B cell (primary cell): ENCODE results near the gene BAMBI. TPM values are rescaled to one million over a fixed set of nuclear protein-coding genes. Genes with fewer than 3 reads are reported as not detected.

ENCODE experiments used
- ATAC-seq: fragments of 200-7000 bp; cut with Tn5 transposase; one replicate; pipeline ENCODE4 v1.10.0; 2021; ENCODE audit warnings: low read depth, mild to moderate bottlenecking, moderate number of reproducible peaks, moderate library complexity
- CTCF ChIA-PET: fragments of 350-600 bp; sonication (Branson Sonifier 250); formaldehyde crosslinking; loops from one replicate; lab custom pipeline; 2021; ENCODE audit warnings: antibody characterized with exemption, inconsistent platforms; lab: Charles Lee
- POLR2A ChIA-PET: fragments of 350-600 bp; sonication (Branson Sonifier 250); formaldehyde crosslinking; loops from one replicate; lab custom pipeline; 2021; ENCODE audit warnings: antibody characterized with exemption; lab: Charles Lee
- DNase-seq: peaks from one replicate; pipeline ENCODE4 v3.0.0; 2013
- H2AFZ ChIP-seq: 2 replicates; pipeline ENCODE4 v1.6.1; 2012; ENCODE audit warnings: mild to moderate bottlenecking, low read depth, low read length; ENCODE audit not compliant: insufficient read depth, poor library complexity, severe bottlenecking
- H3K27ac ChIP-seq, 2 donors: 1 replicate in 1 of 2; 2 replicates in 1 of 2; pipeline ENCODE4 v1.5.1; 2012 to 2013; ENCODE audit warnings: low read length in 2 of 2, mild to moderate bottlenecking in 2 of 2, moderate library complexity in 1 of 2
- H3K27me3 ChIP-seq, 4 experiments: fragments of 200-600 bp in 1 of 4; sonication (generic) in 1 of 4; replicated peaks in 1 of 4; 1 replicate in 2 of 4; 2 replicates in 2 of 4; pipeline versions ENCODE4 v1.6.1 to v1.7.0; 2013 to 2016; ENCODE audit warnings: low read length in 3 of 4, mild to moderate bottlenecking in 2 of 4, mixed read lengths in 1 of 4, moderate library complexity in 1 of 4; ENCODE audit not compliant: insufficient read depth in 4 of 4, control insufficient read depth in 3 of 4; ENCODE audit errors: control extremely low read depth in 1 of 4
- H3K36me3 ChIP-seq, 2 experiments: replicated peaks in 1 of 2; 1 replicate in 1 of 2; 2 replicates in 1 of 2; pipeline versions ENCODE4 v1.6.1 to v1.7.1; 2013; ENCODE audit warnings: low read length in 1 of 2; ENCODE audit not compliant: insufficient read depth in 2 of 2, control insufficient read depth in 1 of 2; ENCODE audit errors: control extremely low read depth in 1 of 2, extremely low read depth in 1 of 2
- H3K4me1 ChIP-seq, 2 donors: fragments of 200-600 bp in 1 of 2; sonication (generic) in 1 of 2; 1 replicate in 1 of 2; 2 replicates in 1 of 2; pipeline versions ENCODE4 v1.5.1 to v1.6.1; 2013 to 2017; ENCODE audit warnings: low read length in 2 of 2; ENCODE audit not compliant: control insufficient read depth in 2 of 2, insufficient read depth in 2 of 2
- H3K4me2 ChIP-seq: replicated peaks from 2 replicates; pipeline ENCODE3; 2012; ENCODE audit warnings: mild to moderate bottlenecking, low read depth, low read length; ENCODE audit not compliant: poor library complexity, severe bottlenecking
- H3K4me3 ChIP-seq, 5 experiments: fragments of 200-600 bp in 1 of 5; sonication (generic) in 1 of 5; 1 replicate in 3 of 5; 2 replicates in 2 of 5; pipeline versions ENCODE4 v1.5.1 to v1.7.0; 2011 to 2016; ENCODE audit warnings: low read length in 4 of 5, mild to moderate bottlenecking in 4 of 5, low read depth in 2 of 5, control low read depth in 1 of 5, moderate library complexity in 1 of 5; ENCODE audit not compliant: insufficient read depth in 1 of 5; ENCODE audit errors: control extremely low read depth in 1 of 5, extremely low read depth in 1 of 5
- H3K79me2 ChIP-seq: fragments of 200-600 bp; sonication (generic); one replicate; pipeline ENCODE4 v1.6.0; 2016; ENCODE audit warnings: low read length; ENCODE audit not compliant: control insufficient read depth, insufficient read depth
- H3K9ac ChIP-seq: fragments of 200-600 bp; sonication (generic); 2 replicates; pipeline ENCODE4 v1.6.1; 2017; ENCODE audit warnings: mild to moderate bottlenecking, low read length, moderate library complexity
- H3K9me3 ChIP-seq, 3 donors: one replicate each; pipeline versions ENCODE4 v1.6.1 to v1.7.1; 2013; ENCODE audit warnings: low read length in 2 of 3; ENCODE audit not compliant: control insufficient read depth in 2 of 3, insufficient read depth in 1 of 3; ENCODE audit errors: control extremely low read depth in 1 of 3
- H4K20me1 ChIP-seq: 2 replicates; pipeline ENCODE4 v1.6.0; 2012; ENCODE audit warnings: mild to moderate bottlenecking, low read length; ENCODE audit not compliant: insufficient read depth, control insufficient read depth, poor library complexity, severe bottlenecking
- H3K27ac Mint-ChIP-seq: one replicate; pipeline ENCODE4 v1.8.0; 2021; ENCODE audit warnings: mixed read lengths
- H3K27me3 Mint-ChIP-seq: one replicate; pipeline ENCODE4 v1.8.0; 2021; ENCODE audit warnings: mixed read lengths
- H3K4me1 Mint-ChIP-seq: one replicate; pipeline ENCODE4 v1.8.0; 2021; ENCODE audit warnings: mixed read lengths
- H3K4me3 Mint-ChIP-seq: one replicate; pipeline ENCODE4 v1.8.0; 2021; ENCODE audit warnings: mixed read lengths
- H3K9me3 Mint-ChIP-seq: one replicate; pipeline ENCODE4 v1.8.0; 2022; ENCODE audit warnings: mixed read lengths; ENCODE audit not compliant: insufficient read depth
- EZH2 ChIP-seq: IDR thresholded peaks from 2 replicates; pipeline ENCODE4 v1.6.1; 2012; ENCODE audit warnings: borderline replicate concordance, low read depth, mild to moderate bottlenecking, moderate library complexity, low read length; ENCODE audit not compliant: insufficient read depth, poor library complexity, severe bottlenecking
- WGBS: methylation state at CpG from one replicate; pipeline ENCODE4 v1.1.5; 2013; ENCODE audit warnings: missing lambda C conversion rate; ENCODE audit not compliant: insufficient coverage; 5-methylcytosine and 5-hydroxymethylcytosine counted together
- intact Hi-C: fragments of 100-400 bp; cut with micrococcal nuclease; formaldehyde crosslinking; loops from one replicate; pipeline ENCODE4 v1.10.0; 2022
- polyA plus RNA-seq: library from polyadenylated mRNA; depleted of rRNA; stranded (reverse); fragments of >200 nt; gene quantifications from 2 replicates; pipeline ENCODE4 v1.2.3, GENCODE V29; 2012
- total RNA-seq, 2 donors: library from RNA; stranded (reverse); fragments of 120-200 nt in 1 of 2; gene quantifications; 1 replicate in 1 of 2; 2 replicates in 1 of 2; pipeline versions ENCODE4 v1.2.3 to v1.2.4, GENCODE V29; 2013 to 2022
- TF ChIP-seq, protein P1 (sequence below): fragments of 200-600 bp; IDR thresholded peaks from one replicate; pipeline ENCODE4 v1.8.0; 2022; ENCODE audit warnings: antibody characterized with exemption, mild to moderate bottlenecking

The BAMBI gene
- total and polyA plus RNA-seq, 2 donors (not counting 1 experiment from before 2014, with no cell fraction given): 0.84 to 1.9 TPM

DNA sequence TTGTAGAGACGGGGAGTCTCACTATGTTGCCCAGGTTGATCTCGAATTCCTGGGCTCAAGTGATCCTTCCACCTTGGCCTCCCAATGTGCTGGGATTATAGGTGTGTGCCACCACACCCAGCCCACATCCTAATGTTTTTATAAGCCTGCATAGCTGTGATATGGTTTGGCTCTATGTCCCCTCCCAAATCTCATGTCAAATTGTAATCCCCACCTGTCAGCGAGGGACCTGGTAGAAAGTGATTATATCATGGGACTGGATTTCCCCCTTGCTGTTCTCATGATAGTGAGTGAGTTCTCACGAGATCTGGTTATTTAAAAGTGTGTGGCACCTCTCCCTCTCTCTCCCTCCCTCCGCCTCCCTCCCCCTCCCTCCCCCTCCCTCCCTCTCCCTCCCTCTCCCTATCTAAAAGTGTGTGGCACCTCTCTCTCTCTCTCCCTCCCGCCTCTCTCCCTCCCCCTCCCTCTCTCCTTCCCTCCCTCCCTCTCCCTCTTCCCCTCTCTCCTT lies 13.9 kb downstream of the BAMBI start:
- 67% methylated on average over 1 of the region's 6 CpGs for WGBS
- no peak overlapping the region for H3K9ac ChIP-seq
- H3K36me3 ChIP-seq: no peaks in the 10 kb centered on the region
- POLR2A ChIA-PET: no interaction called here
- DNase-seq (no peak), ATAC-seq (no peak)
- Mint-ChIP-seq H3K27ac (no peak overlapping the region), H3K4me1 (no peaks in the 10 kb centered on the region), H3K27me3 (peaks cover 27% of the 10 kb centered on the region), H3K9me3 (no peaks in the 10 kb centered on the region), H3K4me3 (no peak overlapping the region)
- H4K20me1 ChIP-seq: no peaks in the 10 kb centered on the region
- H3K79me2 ChIP-seq: no peaks in the 10 kb centered on the region
- H3K4me3 ChIP-seq: no peak overlapping the region
- H2AFZ ChIP-seq: no peak overlapping the region
- H3K4me1 ChIP-seq: no peaks in the 10 kb centered on the region
- H3K27ac ChIP-seq: no peak overlapping the region
- CTCF ChIA-PET: no interaction called here
- TF ChIP-seq EZH2: no peak
- TF ChIP-seq, protein P1, sequence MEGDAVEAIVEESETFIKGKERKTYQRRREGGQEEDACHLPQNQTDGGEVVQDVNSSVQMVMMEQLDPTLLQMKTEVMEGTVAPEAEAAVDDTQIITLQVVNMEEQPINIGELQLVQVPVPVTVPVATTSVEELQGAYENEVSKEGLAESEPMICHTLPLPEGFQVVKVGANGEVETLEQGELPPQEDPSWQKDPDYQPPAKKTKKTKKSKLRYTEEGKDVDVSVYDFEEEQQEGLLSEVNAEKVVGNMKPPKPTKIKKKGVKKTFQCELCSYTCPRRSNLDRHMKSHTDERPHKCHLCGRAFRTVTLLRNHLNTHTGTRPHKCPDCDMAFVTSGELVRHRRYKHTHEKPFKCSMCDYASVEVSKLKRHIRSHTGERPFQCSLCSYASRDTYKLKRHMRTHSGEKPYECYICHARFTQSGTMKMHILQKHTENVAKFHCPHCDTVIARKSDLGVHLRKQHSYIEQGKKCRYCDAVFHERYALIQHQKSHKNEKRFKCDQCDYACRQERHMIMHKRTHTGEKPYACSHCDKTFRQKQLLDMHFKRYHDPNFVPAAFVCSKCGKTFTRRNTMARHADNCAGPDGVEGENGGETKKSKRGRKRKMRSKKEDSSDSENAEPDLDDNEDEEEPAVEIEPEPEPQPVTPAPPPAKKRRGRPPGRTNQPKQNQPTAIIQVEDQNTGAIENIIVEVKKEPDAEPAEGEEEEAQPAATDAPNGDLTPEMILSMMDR: no peak
- no peak overlapping the region for H3K4me2 ChIP-seq
- peaks cover 0 to 2% (median 0%) of the 10 kb centered on the region in 4 experiments for H3K27me3 ChIP-seq
- H3K9me3 ChIP-seq: no peaks in the 10 kb centered on the region
- intact Hi-C loops: no loop called here

DNA sequence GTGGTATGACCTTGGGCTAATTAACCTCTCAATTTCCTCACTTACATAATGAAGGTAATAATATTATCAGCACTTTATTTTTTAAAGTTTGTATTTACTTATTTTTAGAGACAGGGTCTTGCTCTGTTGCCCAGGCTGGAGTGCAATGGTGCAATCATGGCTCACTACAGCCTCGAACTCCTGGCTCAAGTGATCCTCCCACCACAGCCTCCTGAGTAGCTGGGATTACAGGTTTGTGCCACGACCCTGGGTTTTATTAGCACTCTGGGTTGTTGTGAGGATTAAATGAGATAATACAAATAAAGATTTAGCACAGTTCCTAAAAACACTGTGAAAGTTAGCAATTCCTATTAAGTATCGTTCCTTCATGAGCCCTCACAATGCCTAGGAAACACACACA lies 14.7 kb downstream of the BAMBI start:
- POLR2A ChIA-PET: no interaction called here
- H3K4me3 Mint-ChIP-seq: no peak overlapping the region
- peaks cover 24% of the 10 kb centered on the region for H3K27me3 Mint-ChIP-seq
- H3K27me3 ChIP-seq: peaks cover 0 to 2% (median 0%) of the 10 kb centered on the region in 4 experiments
- H3K4me1 ChIP-seq: no peaks in the 10 kb centered on the region
- no peak for DNase-seq
- H3K4me3 ChIP-seq: no peak overlapping the region
- no peak for ATAC-seq
- H3K9ac ChIP-seq: no peak overlapping the region
- intact Hi-C loops: no loop called here
- no peaks in the 10 kb centered on the region for H3K79me2 ChIP-seq
- no peak overlapping the region for H3K27ac ChIP-seq
- H3K4me1 Mint-ChIP-seq: no peaks in the 10 kb centered on the region
- H3K9me3 ChIP-seq: no peaks in the 10 kb centered on the region
- no peaks in the 10 kb centered on the region for H4K20me1 ChIP-seq
- H3K27ac Mint-ChIP-seq: no peak overlapping the region
- no peaks in the 10 kb centered on the region for H3K9me3 Mint-ChIP-seq
- H2AFZ ChIP-seq: no peak overlapping the region
- 100% methylated on average over 1 of the region's 3 CpGs for WGBS
- CTCF ChIA-PET: no interaction called here
- no peak overlapping the region for H3K4me2 ChIP-seq
- H3K36me3 ChIP-seq: no peaks in the 10 kb centered on the region
- no peak for TF ChIP-seq EZH2
- TF ChIP-seq, protein P1: no peak
